Dendritic cell treated with granulocyte-macrophage colony-stimulating factor and Interleukin-4, amounts not matched to agents 40 ng/mL and 50 ng/mL, for 4 days (primary cell): ENCODE data around the gene DCAF12L1.

Experiments used
- H3K27ac Mint-ChIP-seq: one replicate; pipeline ENCODE4 v1.8.0; 2022; ENCODE audit warnings: mild to moderate bottlenecking, mixed read lengths
- H3K27me3 Mint-ChIP-seq: one replicate; pipeline ENCODE4 v1.8.0; 2022; ENCODE audit warnings: mild to moderate bottlenecking, mixed read lengths
- H3K36me3 Mint-ChIP-seq: one replicate; pipeline ENCODE4 v1.8.0; 2022; ENCODE audit warnings: low read depth, mixed read lengths
- H3K4me1 Mint-ChIP-seq: one replicate; pipeline ENCODE4 v1.8.0; 2022; ENCODE audit warnings: low read depth, mixed read lengths
- H3K4me3 Mint-ChIP-seq: one replicate; pipeline ENCODE4 v1.8.0; 2022; ENCODE audit warnings: mild to moderate bottlenecking, moderate library complexity, mixed read lengths
- H3K9me3 Mint-ChIP-seq: one replicate; pipeline ENCODE4 v1.8.0; 2022; ENCODE audit warnings: mixed read lengths
- intact Hi-C: fragments of 100-400 bp; cut with micrococcal nuclease; formaldehyde crosslinking; loops from one replicate; pipeline ENCODE4 v1.15.0; 2022

Gene DCAF12L1

DNA sequence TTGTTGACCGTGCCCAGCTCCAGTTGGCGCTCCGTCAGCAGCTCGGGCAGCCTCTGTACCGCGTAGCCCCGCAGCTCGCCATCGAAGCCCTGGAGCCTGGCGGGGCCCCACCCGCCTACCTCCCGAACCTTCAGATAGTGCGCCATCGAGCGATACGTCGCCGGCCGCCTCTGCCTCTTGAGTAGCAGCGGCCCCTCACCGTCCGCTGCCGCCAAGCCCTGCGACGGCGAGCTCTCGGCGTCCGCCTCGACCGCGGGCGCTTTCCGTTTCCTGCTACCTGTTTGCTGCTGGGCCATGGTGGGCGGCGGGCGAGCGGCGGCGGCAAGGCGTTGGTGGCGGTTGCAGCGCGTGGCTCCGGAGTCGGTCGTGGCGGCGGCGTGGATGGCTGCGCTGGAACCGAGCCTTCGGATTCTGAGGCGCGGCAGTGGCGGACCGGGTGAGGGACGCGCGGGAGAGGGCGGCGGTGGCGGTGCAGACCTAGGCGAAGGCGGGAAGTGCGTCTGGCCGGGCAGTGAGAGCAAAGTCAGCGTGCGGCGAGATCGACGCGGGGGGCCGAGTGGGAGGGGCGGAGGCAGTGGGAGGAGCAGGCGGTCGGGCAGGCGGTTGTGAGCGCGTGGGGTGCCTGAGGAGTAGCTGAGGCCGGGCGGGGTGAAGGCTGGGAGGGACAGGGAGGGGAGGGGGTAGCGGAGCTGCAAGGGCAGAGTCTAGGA is at the start of gene DCAF12L1:
Gene DCAF12L1, minus strand, starts transcription at position 502 of the 710 bp plus-strand sequence. Its CDS starts 206 bp downstream, at position 296.
- Mint-ChIP-seq H3K4me3 (no peak within 1 kb of the TSS), H3K36me3 (no peaks in the 10 kb centered on the region), H3K9me3 (peaks cover 12% of the 10 kb centered on the region), H3K27me3 (peaks cover 14% of the 10 kb centered on the region), H3K4me1 (no peaks in the 10 kb centered on the region), H3K27ac (no peak within 1 kb of the TSS)
- intact Hi-C loops = no loop called here

DNA sequence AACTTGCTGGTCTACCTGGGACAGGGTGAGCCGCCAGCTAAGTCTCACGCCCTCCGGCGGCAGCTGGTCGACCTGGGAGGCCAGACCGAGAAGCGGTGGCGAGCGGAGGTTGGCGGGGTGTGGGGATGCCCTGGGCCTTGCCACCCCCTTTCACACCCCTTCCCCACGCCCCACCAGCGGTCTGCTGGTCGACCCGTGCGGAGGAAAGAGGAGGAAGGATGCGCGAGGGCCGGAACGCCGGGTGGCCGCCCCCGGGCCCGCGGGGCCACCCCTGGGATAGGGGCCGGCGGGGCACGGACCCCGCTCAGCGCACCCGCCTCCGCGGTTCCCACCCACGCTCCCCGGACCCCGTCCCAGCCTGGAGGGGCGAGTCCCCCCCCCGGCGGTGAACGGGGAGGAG is 28.3 kb upstream of the DCAF12L1 start:
- Mint-ChIP-seq H3K36me3 (no peaks in the 10 kb centered on the region), H3K9me3 (no peaks in the 10 kb centered on the region), H3K27me3 (no peaks in the 10 kb centered on the region), H3K4me3 (no peak overlapping the region), H3K27ac (no peak overlapping the region), H3K4me1 (no peaks in the 10 kb centered on the region)
- intact Hi-C loops = no loop called here

DNA sequence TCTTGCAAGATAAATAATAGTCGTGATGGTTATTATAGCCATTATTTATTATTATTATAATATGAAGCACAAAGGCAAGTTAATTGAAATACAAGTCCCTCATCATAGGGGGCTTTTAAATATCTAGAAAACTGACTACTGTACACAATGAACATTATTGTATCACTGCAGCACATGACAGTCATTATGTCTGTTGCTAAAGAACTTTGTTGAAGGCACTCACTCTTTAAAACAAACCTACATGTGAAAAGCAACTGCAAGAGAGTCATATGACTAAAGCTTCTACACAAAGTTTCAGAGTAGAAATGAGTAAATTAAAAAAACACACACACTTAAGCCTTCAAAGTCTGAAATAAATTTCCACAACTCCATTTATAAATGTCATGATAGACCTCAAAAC is 23.3 kb upstream of the DCAF12L1 start:
- no peaks in the 10 kb centered on the region for H3K27me3 Mint-ChIP-seq
- no peaks in the 10 kb centered on the region for H3K9me3 Mint-ChIP-seq
- H3K4me1 Mint-ChIP-seq = no peaks in the 10 kb centered on the region
- intact Hi-C loops = no loop called here
- no peak overlapping the region for H3K27ac Mint-ChIP-seq
- H3K4me3 Mint-ChIP-seq = no peak overlapping the region
- no peaks in the 10 kb centered on the region for H3K36me3 Mint-ChIP-seq

DNA sequence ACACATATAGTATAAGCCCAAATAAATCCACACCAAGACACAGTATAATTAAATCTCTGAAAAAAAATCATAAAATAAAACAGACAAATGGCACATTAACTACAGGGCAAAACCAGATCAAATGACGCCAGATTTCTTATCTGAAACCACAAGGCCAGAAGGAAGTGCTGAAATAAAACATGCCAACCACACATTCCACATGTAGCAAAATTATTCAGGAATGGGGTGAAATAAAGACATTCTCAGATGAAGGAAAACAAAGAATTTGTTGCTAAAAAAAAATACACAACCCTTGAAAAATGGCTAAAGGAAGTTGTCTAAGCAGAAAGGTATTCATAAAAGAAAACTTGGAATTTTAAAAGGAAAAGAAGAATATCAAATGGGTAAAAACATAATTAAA is 4.5 kb upstream of the DCAF12L1 start:
- no peaks in the 10 kb centered on the region for H3K36me3 Mint-ChIP-seq
- H3K4me3 Mint-ChIP-seq = no peak overlapping the region
- intact Hi-C loops = no loop called here
- peaks cover 9% of the 10 kb centered on the region for H3K27me3 Mint-ChIP-seq
- H3K9me3 Mint-ChIP-seq = peaks cover 12% of the 10 kb centered on the region
- no peaks in the 10 kb centered on the region for H3K4me1 Mint-ChIP-seq
- no peak overlapping the region for H3K27ac Mint-ChIP-seq

DNA sequence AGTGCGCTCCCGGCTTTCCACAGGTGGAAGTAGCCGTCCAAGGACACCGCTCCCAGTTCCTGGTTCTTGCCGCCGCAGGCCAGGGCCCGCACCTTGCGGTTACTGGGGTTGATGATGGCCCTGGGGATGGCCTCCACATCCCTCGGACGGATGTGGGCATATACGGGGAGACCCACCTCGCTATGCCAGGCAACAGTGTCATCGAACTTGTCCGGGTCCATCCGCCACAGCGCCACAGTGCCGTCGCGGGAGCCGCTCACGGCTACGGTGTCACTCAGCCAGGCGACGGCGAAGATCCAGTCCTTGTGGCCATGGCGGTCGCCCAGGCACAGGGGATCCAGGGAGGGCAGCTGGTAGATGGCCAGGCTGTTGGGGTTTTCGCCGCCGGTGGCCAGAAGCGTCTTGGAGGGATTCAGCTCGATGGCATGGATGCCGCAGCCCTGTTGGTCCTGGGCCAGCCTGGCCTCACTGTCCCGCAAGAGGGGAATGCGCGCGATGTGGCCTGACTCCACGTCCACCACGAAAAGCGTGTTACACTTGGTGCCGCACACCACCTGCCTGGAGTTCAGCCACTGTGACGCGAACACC is 795 bp downstream of the DCAF12L1 start:
- Mint-ChIP-seq H3K9me3 (peaks cover 12% of the 10 kb centered on the region), H3K4me3 (no peak overlapping the region), H3K4me1 (no peaks in the 10 kb centered on the region), H3K27me3 (peaks cover 14% of the 10 kb centered on the region), H3K36me3 (no peaks in the 10 kb centered on the region), H3K27ac (no peak overlapping the region)
- intact Hi-C loops = no loop called here

DNA sequence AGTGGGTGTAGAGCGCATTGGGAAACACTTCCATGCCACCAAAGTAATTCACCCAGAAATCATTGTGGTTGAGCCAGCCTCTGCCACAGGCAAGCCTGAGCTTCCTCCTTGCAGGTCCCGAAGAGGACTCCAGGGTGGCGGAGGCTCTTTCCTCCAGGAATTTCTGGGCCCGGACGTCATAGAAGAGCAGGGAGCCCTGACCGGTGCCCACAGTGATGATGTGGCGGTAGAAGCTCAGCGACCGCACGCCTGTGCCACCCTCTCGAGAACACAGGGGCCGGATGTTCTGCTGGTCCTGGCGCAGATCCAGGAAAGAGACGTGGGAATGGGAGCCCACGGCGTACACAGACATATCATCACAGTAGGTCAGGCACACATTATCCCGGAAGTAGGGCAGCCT is 1.3 kb downstream of the DCAF12L1 start:
- H3K27me3 Mint-ChIP-seq = peaks cover 14% of the 10 kb centered on the region
- H3K4me3 Mint-ChIP-seq = no peak overlapping the region
- peaks cover 12% of the 10 kb centered on the region for H3K9me3 Mint-ChIP-seq
- intact Hi-C loops = no loop called here
- H3K4me1 Mint-ChIP-seq = no peaks in the 10 kb centered on the region
- H3K27ac Mint-ChIP-seq = no peak overlapping the region
- no peaks in the 10 kb centered on the region for H3K36me3 Mint-ChIP-seq

DNA sequence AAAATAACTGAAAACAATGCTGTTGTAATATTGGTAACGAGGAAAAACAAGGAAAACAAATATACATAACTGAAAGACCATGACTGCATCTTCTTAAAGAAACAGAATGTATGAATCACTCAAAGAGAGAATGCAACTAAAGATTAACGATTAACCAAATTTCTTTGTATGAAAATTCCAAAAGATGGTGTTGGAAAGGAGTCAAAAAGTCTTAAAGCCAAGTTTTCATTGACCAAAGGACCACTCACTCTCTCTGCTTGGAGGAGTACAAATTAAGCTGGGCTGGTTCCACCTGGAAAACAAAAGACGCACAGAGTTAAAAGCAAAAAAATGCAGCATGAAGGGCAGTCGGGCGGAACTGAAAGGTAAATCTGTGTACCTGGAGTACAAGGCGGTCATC is 1.8 kb downstream of the DCAF12L1 start:
- intact Hi-C loops = no loop called here
- H3K4me1 Mint-ChIP-seq = no peaks in the 10 kb centered on the region
- no peak overlapping the region for H3K27ac Mint-ChIP-seq
- peaks cover 14% of the 10 kb centered on the region for H3K27me3 Mint-ChIP-seq
- H3K9me3 Mint-ChIP-seq = peaks cover 12% of the 10 kb centered on the region
- no peak overlapping the region for H3K4me3 Mint-ChIP-seq
- H3K36me3 Mint-ChIP-seq = no peaks in the 10 kb centered on the region

DNA sequence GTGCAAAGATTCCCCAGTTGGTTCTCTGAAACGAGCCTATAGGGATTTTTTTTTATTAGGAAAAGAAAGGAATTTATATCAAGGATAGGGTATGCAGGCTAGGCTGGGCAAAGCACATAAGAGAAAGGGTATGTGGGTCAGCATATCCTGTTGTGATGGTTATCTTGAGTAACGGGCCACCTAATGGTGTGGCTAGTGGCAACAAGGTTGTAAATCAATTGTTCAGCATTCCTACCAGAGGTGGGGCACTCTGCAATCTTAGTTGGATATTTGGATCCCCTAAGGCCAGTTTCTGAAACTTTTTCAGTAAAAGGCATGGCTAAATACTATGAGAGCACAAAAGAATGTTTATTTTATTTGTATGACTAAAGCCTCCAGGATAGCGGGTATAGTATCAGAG is 42.7 kb downstream of the DCAF12L1 start:
- intact Hi-C loops = no loop called here
- peaks cover 6% of the 10 kb centered on the region for H3K9me3 Mint-ChIP-seq
- H3K27me3 Mint-ChIP-seq = no peaks in the 10 kb centered on the region
- no peak overlapping the region for H3K27ac Mint-ChIP-seq
- H3K36me3 Mint-ChIP-seq = no peaks in the 10 kb centered on the region
- no peak overlapping the region for H3K4me3 Mint-ChIP-seq
- no peaks in the 10 kb centered on the region for H3K4me1 Mint-ChIP-seq
